Mammary epithelial cell (primary cell): ENCODE measurements around the gene RPS6KA2.

ENCODE experiments used
- CTCF ChIP-seq, 2 donors: IDR thresholded peaks in 1 of 2; conservative IDR thresholded peaks in 1 of 2; 2 replicates each; pipeline ENCODE4 v1.5.1; 2011 to 2012; ENCODE audit warnings: inconsistent platforms in 2 of 2, low read length in 2 of 2, mild to moderate bottlenecking in 2 of 2, control low read depth in 1 of 2, low read depth in 1 of 2; ENCODE audit not compliant: insufficient read depth in 1 of 2; ENCODE audit errors: extremely low read depth in 1 of 2
- EZH2 ChIP-seq: IDR thresholded peaks from 2 replicates; pipeline ENCODE4 v1.6.1; 2012; ENCODE audit warnings: low read length, inconsistent platforms, borderline replicate concordance

GRCh38 chr6:166483026-166483425 lies 144.0 kb downstream of the RPS6KA2 start:
- no peak for TF ChIP-seq CTCF (conservative IDR thresholded peaks at IDR 0.05 in 1 of 2, IDR thresholded peaks at IDR 0.05 in 1 of 2; ENCODE audit: extremely low read depth in 1 of 2, insufficient read depth in 1 of 2, low read depth in 1 of 2, low read length in 2 of 2)
- no peak for TF ChIP-seq EZH2
